HG03108 (cell line): ENCODE measurements around the gene CYP27B1.

Experiments used
- ATAC-seq: cut with Tn5 transposase; IDR thresholded peaks from one replicate; pipeline ENCODE4 v1.9.1; 2021; ENCODE audit warnings: moderate library complexity; ENCODE audit not compliant: unreplicated experiment

The CYP27B1 gene

DNA sequence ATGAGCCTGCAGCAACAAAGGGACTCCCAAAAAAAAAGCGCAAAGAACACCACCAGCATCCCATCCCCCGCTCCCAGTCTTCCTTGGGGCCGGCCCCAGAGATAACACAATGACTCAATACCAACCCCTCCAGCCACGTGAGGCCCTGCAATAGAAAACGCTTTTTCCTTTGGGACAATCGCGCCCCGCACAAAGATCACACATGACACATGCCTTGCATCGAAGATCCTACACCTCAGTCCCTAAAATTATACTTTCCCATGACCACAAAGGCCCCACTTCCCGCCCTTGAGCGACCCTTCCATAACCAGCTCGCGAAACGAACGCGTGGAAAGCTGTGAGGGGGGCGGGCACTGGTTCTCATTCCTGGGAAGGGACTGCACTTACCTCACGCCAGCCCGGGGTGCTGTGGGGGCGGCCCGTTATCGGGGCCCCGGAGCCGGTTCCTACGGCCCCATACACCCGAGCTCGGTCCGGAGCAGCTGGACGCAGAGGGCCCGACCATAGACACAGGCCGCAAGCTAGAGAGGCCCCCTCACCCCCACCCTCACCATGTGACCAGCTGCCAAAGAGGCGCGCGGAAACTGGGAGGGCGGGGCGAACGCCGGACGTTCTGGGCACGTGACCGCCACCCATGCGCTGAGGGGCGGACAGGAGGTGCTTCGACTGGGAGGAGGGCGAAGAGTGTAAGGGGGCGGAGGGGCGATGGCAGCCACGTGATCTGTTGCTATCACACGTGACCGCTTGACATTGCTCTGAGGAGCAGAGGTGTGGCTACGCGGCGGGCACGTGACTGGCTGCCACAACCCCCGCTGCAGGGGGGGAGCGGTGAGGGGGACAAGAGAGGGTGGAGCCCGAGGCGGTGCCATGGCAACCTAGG is 14.8 kb downstream of the CYP27B1 start, which contains the start of gene CDK4:
CDK4 (minus strand) TSS at position 523 of the 880 bp plus-strand sequence. CDS start 593 bp downstream, outside the sequence.
- ATAC-seq, result peak; percentile 61

DNA sequence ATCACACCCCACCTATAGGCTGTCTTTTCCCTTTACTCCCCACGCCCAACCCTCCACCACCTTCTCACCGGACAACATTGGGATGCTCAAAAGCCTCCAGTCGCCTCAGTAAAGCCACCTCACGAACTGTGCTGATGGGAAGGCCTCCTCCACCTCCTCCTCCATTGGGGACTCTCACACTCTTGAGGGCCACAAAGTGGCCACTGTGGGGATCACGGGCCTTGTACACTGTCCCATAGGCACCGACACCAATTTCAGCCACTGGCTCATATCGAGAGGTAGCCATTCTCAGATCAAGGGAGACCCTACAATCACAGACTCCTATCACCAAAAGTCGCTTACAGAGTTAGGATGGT is 15.5 kb downstream of the CYP27B1 start:
- no peak for ATAC-seq

GRCh38 chr12:57750561-57751431 is 16.1 kb downstream of the CYP27B1 start:
- ATAC-seq, result no peak

DNA sequence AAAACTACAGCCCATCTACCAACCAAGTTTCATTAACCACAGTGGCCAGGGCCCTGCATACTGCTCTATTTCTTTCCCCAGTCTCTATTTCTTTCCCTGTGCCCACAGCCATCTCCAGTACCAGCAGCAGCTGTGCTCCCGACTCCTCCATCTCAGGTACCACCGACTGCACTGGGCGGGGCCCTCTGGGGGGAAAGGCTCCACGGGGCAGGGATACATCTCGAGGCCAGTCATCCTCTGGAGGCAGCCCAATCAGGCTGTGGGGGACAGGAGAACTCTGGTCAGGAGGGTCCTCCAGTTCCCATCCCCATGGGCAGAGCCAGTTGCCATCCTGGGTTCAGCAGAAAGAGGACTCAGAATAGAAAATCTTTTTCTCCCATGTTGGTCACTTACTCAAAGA is 17.8 kb downstream of the CYP27B1 start:
- ATAC-seq, result no peak

DNA sequence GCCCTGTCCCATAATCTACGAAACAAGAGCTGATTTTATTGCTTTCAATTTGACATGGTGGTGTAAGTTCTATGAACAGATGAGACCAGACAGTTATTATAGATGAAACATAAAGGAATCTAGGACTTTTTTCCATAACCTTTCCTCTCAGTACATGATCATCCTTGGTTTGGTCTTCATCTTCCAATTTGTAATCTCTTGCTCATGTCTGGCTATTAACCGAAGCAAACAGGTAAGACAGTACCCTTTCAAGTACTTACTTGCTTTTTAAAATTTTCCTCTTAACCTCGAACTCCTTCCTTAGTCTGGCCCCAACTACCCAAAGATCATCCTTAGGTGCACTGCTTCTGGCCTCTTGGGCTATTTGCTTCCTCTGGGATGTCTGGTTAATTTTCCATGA is 20.9 kb downstream of the CYP27B1 start:
- ATAC-seq, result no peak

DNA sequence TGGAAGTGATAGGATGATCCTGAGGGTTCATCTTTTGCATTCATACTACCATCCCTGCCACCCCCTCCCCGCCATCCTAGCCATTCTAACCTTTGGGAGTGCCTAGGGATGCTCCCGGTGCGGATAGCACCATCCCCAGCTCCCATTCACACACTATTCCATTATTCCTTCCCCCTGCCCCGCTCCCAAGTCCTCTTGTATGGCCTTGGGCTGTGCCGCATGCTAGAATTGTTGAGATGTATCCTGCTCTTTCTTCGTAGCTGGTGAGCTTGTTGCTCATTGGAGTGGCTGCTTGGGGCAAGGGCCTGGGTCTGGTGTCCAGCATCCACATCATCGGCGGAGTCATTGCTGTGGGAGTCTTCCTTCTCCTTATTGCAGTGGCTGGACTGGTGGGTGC is 21.4 kb downstream of the CYP27B1 start:
- no peak for ATAC-seq

DNA sequence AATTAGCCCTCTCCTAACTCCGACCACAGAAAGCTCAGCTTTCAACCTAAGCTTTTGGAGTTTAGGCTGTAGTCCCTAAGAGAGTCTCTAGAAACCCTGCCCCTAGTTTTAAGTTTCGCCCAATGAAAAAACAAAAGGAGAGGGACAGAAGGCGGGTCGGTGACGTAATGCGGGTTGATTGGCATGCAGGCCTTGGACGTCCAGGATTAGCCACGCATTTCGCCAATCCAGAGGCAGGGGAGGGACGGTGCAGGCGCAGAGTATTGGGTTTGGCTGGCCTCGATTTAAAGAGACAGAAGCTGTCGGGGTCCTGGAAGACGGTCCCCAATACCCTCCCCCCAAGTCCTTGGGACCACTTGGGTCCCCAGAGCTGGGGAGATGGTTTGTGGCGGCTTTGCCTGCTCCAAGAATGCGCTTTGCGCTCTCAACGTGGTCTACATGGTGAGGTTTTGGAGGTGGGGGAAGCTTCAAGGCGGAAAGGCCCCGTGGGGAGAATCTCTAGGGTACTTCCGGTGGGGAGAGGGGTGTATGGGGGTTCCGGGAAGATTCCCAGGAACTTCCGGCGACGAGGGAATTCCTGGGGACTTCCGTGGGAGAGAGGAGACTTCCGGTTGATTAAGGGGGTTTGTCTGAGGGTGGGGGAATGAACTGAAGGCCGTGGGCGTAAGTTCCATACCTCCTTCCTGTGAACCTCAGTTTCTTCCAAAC is 21.9 kb downstream of the CYP27B1 start, which contains the start of gene TSPAN31:
TSPAN31 (plus strand) TSS at position 263 of the 708 bp plus-strand sequence; CDS start at position 379, 116 bp downstream.
- ATAC-seq, result peak; percentile 82

- ATAC-seq, result peak; percentile 16
Observed at GRCh38 chr12:57744194-57744776, 22.6 kb downstream of the CYP27B1 start.

GRCh38 chr12:57743769-57744168 is 23.1 kb downstream of the CYP27B1 start:
- ATAC-seq, result no peak

DNA sequence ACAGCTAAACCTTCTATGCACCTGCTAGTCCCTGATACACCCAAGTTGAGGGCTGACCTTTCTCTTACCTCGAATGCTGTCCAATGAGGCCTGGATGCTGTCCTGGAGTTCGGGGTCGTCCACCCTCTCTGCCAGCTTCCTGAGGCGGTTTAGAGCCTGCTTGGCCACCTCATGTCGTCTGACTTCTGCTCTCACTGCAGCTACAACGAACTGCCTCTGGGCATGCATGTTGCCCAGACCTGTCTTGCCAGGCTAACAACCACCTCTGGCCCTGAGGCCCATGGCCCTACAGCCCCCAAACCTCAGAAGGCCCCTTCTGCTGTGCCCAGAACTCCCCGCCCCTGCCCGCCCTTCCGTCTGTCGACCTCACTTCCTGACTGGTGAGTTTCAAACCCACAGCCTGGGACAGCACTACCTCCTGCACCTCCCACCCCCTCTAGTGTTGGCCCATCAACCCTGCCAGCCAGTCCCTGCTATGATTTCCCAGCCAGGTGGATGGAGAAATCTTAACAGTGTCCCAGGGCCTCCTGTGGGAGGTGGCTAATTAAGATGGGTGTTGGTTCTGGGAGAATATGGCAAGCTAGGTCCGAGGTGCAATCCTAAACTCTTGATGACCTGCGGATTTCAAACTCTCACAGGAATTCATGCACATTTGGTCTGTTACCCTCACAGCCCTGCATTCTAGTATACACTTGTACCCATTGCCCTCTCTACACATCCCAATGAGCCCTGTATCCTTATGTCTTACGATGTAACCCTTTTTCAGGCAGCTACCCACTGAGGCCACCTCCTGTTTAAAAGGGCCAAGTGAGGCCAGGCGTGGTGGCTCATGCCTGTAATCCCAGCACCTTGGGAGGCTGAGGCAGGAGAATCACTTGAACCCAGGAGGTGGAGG is 24.8 kb downstream of the CYP27B1 start:
- ATAC-seq, result peak; percentile 63

DNA sequence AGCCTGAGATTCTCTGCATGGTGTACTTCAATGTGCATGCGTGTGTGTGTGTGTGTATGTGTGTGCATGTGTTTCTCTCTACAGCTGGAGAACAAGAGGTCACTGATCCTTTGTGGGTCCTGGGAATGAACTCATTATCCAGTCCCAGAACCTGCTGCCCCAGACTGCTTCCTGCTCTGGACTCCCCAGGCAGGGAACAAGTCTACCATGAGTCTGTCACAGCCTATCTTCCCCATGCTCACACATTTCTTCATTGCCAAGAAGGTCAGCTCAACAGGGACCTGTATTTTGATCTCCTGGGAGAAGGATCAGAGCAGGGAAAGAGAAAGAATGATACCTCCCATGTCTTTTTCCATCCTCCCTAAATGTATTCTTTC is 25.5 kb downstream of the CYP27B1 start:
- ATAC-seq, result no peak

GRCh38 chr12:57740656-57741412 is 26.0 kb downstream of the CYP27B1 start:
- ATAC-seq, result peak; percentile 45

- ATAC-seq, result no peak
Observed at GRCh38 chr12:57739914-57740538, 26.9 kb downstream of the CYP27B1 start.

GRCh38 chr12:57739387-57739786 is 27.5 kb downstream of the CYP27B1 start:
- ATAC-seq, result no peak

GRCh38 chr12:57738661-57739237 is 28.1 kb downstream of the CYP27B1 start, which contains the start of gene AGAP2:
AGAP2 (minus strand) TSS chr12:57738742; CDS start chr12:57738246, 496 bp downstream.
- ATAC-seq, result no peak

DNA sequence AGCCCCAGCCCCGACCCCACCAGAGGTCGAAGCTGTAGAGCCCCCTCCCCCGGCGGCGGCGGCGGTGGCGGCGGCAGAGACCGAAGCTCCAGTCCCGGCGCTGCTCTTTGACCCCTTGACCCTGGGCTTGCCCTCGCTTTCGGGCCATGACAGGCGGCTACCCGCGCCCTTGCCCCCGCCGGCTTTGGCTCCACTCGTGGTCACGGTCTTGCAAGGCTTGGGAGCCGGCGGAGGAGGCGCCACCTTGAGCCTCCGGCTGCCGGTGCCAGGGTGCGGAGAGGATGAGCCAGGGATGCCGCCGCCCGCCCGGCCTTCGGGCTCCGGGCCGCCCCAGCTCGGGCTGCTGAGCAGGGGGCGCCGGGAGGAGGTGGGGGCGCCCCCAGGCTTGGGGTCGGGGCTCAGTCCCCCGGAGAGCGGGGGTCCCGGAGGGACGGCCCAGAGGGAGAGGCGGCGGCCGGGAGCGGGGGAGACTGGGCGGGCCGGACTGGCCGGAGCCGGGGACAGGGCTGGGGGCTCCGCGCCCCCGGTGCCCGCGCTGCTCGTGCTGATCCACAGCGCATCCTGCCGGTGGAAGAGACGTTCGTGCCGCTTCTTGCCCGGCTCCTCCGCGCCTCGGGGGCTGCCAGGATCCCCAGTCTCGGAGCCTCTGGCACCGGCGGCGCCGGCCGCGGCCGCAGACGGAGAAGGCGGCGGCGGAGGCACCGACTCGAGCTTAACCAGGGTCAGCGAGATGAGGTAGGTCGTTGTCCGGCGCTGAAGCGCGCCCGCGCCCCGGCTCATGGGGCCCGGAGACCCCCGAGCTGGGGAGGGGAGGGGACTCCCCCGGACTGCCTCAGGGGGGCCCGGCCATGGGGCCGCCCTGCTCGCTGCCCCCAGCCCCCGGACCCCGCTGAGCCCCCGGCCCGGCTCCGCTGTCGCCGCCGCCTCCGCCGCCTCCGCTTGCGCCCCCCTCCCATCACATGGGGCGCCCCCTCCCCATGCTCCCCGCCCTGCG is 29.1 kb downstream of the CYP27B1 start:
- no peak for ATAC-seq
